HepG2 (cell line): ENCODE measurements around the gene RAB5B. TPM values are rescaled to one million over a fixed set of nuclear protein-coding genes. Genes with fewer than 3 reads are reported as not detected.

Experiments
- AHR ChIP-seq: IDR thresholded peaks from 2 replicates; pipeline ENCODE4 v1.6.1; 2018; ENCODE audit warnings: missing genetic modification reagents, missing compliant biosample characterization
- CSRNP1 ChIP-seq: sonication (generic); formaldehyde crosslinking; IDR thresholded peaks from 2 replicates; pipeline ENCODE4 v1.8.1; 2023; ENCODE audit warnings: mild to moderate bottlenecking, missing genetic modification reagents
- EP300 ChIP-seq, 3 experiments: sonication (generic) in 1 of 3; formaldehyde crosslinking in 1 of 3; IDR thresholded peaks; 2 replicates each; pipeline versions ENCODE4 v1.5.1 to v1.6.1; 2011 to 2020; ENCODE audit warnings: low read depth in 2 of 3, low read length in 2 of 3, borderline replicate concordance in 1 of 3, improper control_type of control experiment in 1 of 3, mild to moderate bottlenecking in 1 of 3, missing genetic modification reagents in 1 of 3, moderate library complexity in 1 of 3
- KDM3A ChIP-seq: IDR thresholded peaks from 2 replicates; pipeline ENCODE4 v1.6.1; 2018; ENCODE audit warnings: low read depth, missing compliant biosample characterization
- MYNN ChIP-seq: sonication (generic); formaldehyde crosslinking; IDR thresholded peaks from 2 replicates; pipeline ENCODE4 v1.4.0; 2020; ENCODE audit warnings: mild to moderate bottlenecking, low read depth, missing genetic modification reagents
- PHF20 ChIP-seq: sonication (generic); formaldehyde crosslinking; IDR thresholded peaks from 2 replicates; pipeline ENCODE4 v1.5.0; 2020; ENCODE audit warnings: mild to moderate bottlenecking, missing genetic modification reagents
- TAF15 ChIP-seq: fragments of 200-400 bp; formaldehyde crosslinking; IDR thresholded peaks from one replicate; pipeline ENCODE4 v1.6.1; 2018; ENCODE audit warnings: mild to moderate bottlenecking, low read depth, low read length; ENCODE audit not compliant: poor library complexity, severe bottlenecking
- TFE3 ChIP-seq: IDR thresholded peaks from 2 replicates; pipeline ENCODE4 v1.6.1; 2016
- TRAFD1 ChIP-seq: sonication (generic); formaldehyde crosslinking; IDR thresholded peaks from 2 replicates; pipeline ENCODE4 v1.5.1; 2020; ENCODE audit warnings: missing genetic modification reagents, mild to moderate bottlenecking, borderline replicate concordance
- ZNF10 ChIP-seq: sonication (generic); formaldehyde crosslinking; IDR thresholded peaks from 2 replicates; pipeline ENCODE4 v1.4.0; 2020; ENCODE audit warnings: mild to moderate bottlenecking, low read depth, missing genetic modification reagents, borderline replicate concordance
- ZNF225 ChIP-seq: sonication (generic); formaldehyde crosslinking; IDR thresholded peaks from 2 replicates; pipeline ENCODE4 v1.4.0; 2020; ENCODE audit warnings: mild to moderate bottlenecking, missing genetic modification reagents
- ZNF432 ChIP-seq: sonication (generic); formaldehyde crosslinking; IDR thresholded peaks from 2 replicates; pipeline ENCODE4 v1.5.0; 2020; ENCODE audit warnings: missing genetic modification reagents, mild to moderate bottlenecking, borderline replicate concordance
- ZNF460 ChIP-seq: sonication (generic); formaldehyde crosslinking; IDR thresholded peaks from 2 replicates; pipeline ENCODE4 v1.5.1; 2020; ENCODE audit warnings: missing genetic modification reagents, mild to moderate bottlenecking, borderline replicate concordance
- ZNF788 ChIP-seq: sonication (generic); formaldehyde crosslinking; IDR thresholded peaks from 2 replicates; pipeline ENCODE4 v1.5.0; 2020; ENCODE audit warnings: mild to moderate bottlenecking, missing genetic modification reagents, borderline replicate concordance
- polyA plus RNA-seq, 8 experiments: library from polyadenylated mRNA; depleted of rRNA in 3 of 8; stranded (reverse) in 7 of 8; unstranded in 1 of 8; fragments of >200 nt; fragmentation: Illumina TruSeq in 4 of 8; extraction: Trizol in 4 of 8; gene quantifications; 2 replicates each; pipeline versions ENCODE4 v1.2.1 to v1.2.3, GENCODE V29; 2011 to 2016; ENCODE audit warnings: low read depth in 4 of 8, missing spikeins in 1 of 8, mixed read lengths in 1 of 8; ENCODE audit not compliant: insufficient read depth in 1 of 8
- total RNA-seq, 5 experiments: library from RNA; depleted of rRNA; stranded (reverse); fragments of >200 nt; fragmentation: Illumina TruSeq; extraction: Trizol; gene quantifications; 2 replicates each; pipeline ENCODE4 v1.2.3, GENCODE V29; 2016; ENCODE audit warnings: low read depth in 1 of 5
- TF ChIP-seq, protein P1 (sequence below): sonication (generic); formaldehyde crosslinking; IDR thresholded peaks from 2 replicates; pipeline ENCODE4 v1.5.0; 2020; ENCODE audit warnings: mild to moderate bottlenecking, missing genetic modification reagents
- TF ChIP-seq, protein P2 (sequence below): sonication (generic); formaldehyde crosslinking; IDR thresholded peaks from 2 replicates; pipeline ENCODE4 v1.4.0; 2020; ENCODE audit warnings: missing genetic modification reagents, borderline replicate concordance

RAB5B gene
- total and polyA plus RNA-seq, 2 of the 13 experiments (the other 11 are each of a cell fraction or from before 2014, with no cell fraction given) = 26.0 to 68.3 TPM

DNA sequence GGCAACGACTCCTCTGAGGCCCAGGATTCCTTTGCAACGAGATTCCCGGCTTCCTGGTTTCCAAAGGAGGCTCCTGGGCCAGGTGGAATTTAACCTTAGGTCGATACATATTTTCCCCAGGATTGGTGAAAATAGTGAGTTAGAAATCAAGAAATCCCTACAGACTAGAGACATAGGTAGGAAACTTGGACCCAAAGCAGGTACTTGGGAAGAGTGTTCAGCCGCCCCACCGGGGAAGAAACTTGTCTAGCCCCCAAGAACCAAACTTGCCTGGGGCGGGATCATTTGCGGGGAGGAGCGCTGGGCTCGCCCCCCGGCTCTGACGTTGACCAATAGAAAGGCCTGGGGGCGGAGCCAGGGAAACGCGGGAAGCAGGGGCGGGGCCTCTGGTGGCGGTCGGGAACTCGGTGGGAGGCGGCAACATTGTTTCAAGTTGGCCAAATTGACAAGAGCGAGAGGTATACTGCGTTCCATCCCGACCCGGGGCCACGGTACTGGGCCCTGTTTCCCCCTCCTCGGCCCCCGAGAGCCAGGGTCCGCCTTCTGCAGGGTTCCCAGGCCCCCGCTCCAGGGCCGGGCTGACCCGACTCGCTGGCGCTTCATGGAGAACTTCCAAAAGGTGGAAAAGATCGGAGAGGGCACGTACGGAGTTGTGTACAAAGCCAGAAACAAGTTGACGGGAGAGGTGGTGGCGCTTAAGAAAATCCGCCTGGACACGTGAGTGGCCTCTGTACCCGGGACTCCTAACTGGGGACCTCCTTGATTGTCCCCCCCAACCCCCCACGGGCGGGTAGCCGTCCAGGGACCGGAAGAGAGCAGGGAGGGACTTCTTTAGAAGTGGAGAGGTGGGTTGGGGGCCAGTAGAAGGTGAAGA, 7.2 kb upstream of the RAB5B start, which contains the start of gene CDK2 (continued):
- TF ChIP-seq, protein P1, sequence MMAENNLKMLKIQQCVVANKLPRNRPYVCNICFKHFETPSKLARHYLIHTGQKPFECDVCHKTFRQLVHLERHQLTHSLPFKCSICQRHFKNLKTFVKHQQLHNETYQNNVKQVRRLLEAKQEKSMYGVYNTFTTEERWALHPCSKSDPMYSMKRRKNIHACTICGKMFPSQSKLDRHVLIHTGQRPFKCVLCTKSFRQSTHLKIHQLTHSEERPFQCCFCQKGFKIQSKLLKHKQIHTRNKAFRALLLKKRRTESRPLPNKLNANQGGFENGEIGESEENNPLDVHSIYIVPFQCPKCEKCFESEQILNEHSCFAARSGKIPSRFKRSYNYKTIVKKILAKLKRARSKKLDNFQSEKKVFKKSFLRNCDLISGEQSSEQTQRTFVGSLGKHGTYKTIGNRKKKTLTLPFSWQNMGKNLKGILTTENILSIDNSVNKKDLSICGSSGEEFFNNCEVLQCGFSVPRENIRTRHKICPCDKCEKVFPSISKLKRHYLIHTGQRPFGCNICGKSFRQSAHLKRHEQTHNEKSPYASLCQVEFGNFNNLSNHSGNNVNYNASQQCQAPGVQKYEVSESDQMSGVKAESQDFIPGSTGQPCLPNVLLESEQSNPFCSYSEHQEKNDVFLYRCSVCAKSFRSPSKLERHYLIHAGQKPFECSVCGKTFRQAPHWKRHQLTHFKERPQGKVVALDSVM (CRISPR knock-in tag) = no peak
- no peak for TF ChIP-seq KDM3A
- no peak for TF ChIP-seq ZNF10 (CRISPR knock-in tag)
- TF ChIP-seq ZNF460 = no peak
- no peak for TF ChIP-seq MYNN (CRISPR knock-in tag)
- no peak for TF ChIP-seq TRAFD1 (CRISPR knock-in tag)
- no peak; the same call in 1 of the 2 replicates for TF ChIP-seq TFE3 (CRISPR knock-in tag)
- no peak for TF ChIP-seq ZNF225
- peak; percentile 65; the same call in 1 of the 2 replicates for TF ChIP-seq PHF20
- no peak for TF ChIP-seq AHR (CRISPR knock-in tag)
- TF ChIP-seq ZNF788 (CRISPR knock-in tag) = no peak
- no peak for TF ChIP-seq CSRNP1 (CRISPR knock-in tag)
- TF ChIP-seq EP300 (IDR thresholded peaks at IDR 0.05; ENCODE audit: low read depth in 2 of 2, low read length in 2 of 2) = no peak
- TF ChIP-seq EP300 (CRISPR knock-in tag; IDR thresholded peaks at IDR 0.05; ENCODE audit: borderline replicate concordance) = no peak
- TF ChIP-seq TAF15 = no peak
- no peak for TF ChIP-seq ZNF432
- TF ChIP-seq, protein P2, sequence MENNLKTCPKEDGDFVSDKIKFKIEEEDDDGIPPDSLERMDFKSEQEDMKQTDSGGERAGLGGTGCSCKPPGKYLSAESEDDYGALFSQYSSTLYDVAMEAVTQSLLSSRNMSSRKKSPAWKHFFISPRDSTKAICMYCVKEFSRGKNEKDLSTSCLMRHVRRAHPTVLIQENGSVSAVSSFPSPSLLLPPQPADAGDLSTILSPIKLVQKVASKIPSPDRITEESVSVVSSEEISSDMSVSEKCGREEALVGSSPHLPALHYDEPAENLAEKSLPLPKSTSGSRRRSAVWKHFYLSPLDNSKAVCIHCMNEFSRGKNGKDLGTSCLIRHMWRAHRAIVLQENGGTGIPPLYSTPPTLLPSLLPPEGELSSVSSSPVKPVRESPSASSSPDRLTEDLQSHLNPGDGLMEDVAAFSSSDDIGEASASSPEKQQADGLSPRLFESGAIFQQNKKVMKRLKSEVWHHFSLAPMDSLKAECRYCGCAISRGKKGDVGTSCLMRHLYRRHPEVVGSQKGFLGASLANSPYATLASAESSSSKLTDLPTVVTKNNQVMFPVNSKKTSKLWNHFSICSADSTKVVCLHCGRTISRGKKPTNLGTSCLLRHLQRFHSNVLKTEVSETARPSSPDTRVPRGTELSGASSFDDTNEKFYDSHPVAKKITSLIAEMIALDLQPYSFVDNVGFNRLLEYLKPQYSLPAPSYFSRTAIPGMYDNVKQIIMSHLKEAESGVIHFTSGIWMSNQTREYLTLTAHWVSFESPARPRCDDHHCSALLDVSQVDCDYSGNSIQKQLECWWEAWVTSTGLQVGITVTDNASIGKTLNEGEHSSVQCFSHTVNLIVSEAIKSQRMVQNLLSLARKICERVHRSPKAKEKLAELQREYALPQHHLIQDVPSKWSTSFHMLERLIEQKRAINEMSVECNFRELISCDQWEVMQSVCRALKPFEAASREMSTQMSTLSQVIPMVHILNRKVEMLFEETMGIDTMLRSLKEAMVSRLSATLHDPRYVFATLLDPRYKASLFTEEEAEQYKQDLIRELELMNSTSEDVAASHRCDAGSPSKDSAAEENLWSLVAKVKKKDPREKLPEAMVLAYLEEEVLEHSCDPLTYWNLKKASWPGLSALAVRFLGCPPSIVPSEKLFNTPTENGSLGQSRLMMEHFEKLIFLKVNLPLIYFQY = 0 out of 2 replicates have a peak, but pooled peaks have one; percentile 53
